ENCODE data around the gene FBXW5. TPM values are rescaled to one million over a fixed set of nuclear protein-coding genes. Genes with fewer than 3 reads are reported as not detected.

The FBXW5 gene
- total RNA-seq, 1 experiment from 2014 or later: 62.2 TPM

DNA sequence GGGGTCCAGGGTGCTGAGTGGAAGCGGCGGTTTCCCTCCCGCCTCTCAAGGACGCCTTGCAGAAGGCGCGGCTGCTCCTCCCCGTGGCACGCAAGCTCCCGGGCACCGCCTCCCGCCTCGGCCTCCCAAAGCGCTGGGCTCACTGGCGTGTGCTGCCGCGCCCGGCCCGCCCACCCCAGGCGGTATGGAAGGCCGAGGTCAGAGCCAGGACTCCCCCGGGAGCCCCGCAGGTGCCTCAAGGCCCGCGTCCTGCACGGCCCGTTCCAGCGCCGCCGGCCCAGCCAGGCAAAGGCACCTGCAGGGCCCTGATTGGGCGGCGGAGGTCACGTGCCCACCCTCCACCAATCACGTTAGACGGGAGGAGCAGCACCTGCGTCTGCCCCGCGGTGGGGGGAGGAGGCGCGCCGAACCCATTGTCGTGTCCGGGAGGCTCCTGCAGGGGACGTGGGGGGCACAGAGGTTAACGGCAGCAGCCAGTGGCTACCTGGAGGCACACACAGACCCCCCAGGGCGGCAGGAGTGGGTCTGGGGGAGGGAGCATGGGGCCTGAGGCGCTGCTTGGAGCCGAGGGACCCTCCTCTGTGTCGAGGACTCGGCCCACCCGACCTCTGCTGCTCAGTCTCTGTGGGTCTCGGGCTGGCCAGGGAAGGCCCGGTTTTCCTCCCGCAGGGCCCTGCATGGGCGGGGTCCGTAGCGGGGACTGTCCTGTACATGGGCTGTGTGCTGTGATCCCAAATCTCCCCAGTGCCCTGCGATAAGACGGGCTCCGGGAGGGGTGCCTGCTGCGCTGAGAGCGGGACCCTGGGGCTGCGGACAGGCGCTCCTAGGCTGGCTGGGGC is 5.5 kb upstream of the FBXW5 start:
- TF ChIP-seq, protein P1, sequence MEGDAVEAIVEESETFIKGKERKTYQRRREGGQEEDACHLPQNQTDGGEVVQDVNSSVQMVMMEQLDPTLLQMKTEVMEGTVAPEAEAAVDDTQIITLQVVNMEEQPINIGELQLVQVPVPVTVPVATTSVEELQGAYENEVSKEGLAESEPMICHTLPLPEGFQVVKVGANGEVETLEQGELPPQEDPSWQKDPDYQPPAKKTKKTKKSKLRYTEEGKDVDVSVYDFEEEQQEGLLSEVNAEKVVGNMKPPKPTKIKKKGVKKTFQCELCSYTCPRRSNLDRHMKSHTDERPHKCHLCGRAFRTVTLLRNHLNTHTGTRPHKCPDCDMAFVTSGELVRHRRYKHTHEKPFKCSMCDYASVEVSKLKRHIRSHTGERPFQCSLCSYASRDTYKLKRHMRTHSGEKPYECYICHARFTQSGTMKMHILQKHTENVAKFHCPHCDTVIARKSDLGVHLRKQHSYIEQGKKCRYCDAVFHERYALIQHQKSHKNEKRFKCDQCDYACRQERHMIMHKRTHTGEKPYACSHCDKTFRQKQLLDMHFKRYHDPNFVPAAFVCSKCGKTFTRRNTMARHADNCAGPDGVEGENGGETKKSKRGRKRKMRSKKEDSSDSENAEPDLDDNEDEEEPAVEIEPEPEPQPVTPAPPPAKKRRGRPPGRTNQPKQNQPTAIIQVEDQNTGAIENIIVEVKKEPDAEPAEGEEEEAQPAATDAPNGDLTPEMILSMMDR (conservative IDR thresholded peaks at IDR 0.05): peak; percentile 27; the same call in 1 of the 3 replicates
- Mint-ChIP-seq H3K4me3 (peak overlapping the region; percentile 74 to 87), H3K4me1 (peaks cover 8 to 15% of the 10 kb centered on the region in 2 experiments), H3K27ac (peak overlapping the region in 2 of 3 experiments; percentile 83 to 87; a peak in 2 of 7 replicates), H3K9me3 (no peaks in the 10 kb centered on the region), H3K27me3 (ENCODE audit: low read depth) (no peaks in the 10 kb centered on the region), H3K36me3 (ENCODE audit: insufficient read depth in 1 of 3, low read depth in 3 of 3) (no peaks in the 10 kb centered on the region)
- Histone ChIP-seq H3K56ac (ENCODE audit: insufficient read length, low read depth, low read length) (no peak overlapping the region), H2AK5ac (ENCODE audit: insufficient read length, low read length) (no peak overlapping the region), H3K23me2 (ENCODE audit: insufficient read length, low read depth, low read length, poor library complexity, severe bottlenecking) (peaks cover 5% of the 10 kb centered on the region), H3K9me3 (ENCODE audit: control insufficient read depth, low read depth, low read length) (no peaks in the 10 kb centered on the region), H2AFZ (ENCODE audit: low read length) (no peak overlapping the region), H3K79me1 (ENCODE audit: insufficient read depth, low read depth, low read length, poor library complexity, severe bottlenecking) (no peaks in the 10 kb centered on the region), H3K23ac (ENCODE audit: insufficient read length, low read depth, low read length) (no peak overlapping the region), H2BK20ac (ENCODE audit: low read depth, low read length, poor library complexity, severe bottlenecking) (no peak overlapping the region), H3K9ac (ENCODE audit: extremely low read depth, insufficient read length, low read length) (no peak overlapping the region), H3K4ac (ENCODE audit: low read depth, low read length) (no peak overlapping the region), H2BK12ac (ENCODE audit: insufficient read length, low read depth, low read length) (no peak overlapping the region), H4K91ac (ENCODE audit: insufficient read length, low read depth, low read length) (no peak overlapping the region), H4K8ac (replicated peaks; ENCODE audit: insufficient read length, low read depth, low read length) (no peak overlapping the region), H4K20me1 (ENCODE audit: control insufficient read depth, insufficient read depth, insufficient read length) (no peaks in the 10 kb centered on the region), H3K14ac (ENCODE audit: insufficient read depth, low read length) (peak overlapping the region; percentile 61; the same call in 1 of the 2 replicates), H3K4me2 (ENCODE audit: insufficient read depth, insufficient read length, low read length) (peak overlapping the region; percentile 55), H2BK5ac (ENCODE audit: insufficient read length, low read length) (no peak overlapping the region), H3K79me2 (ENCODE audit: insufficient read depth, low read length) (no peaks in the 10 kb centered on the region), H2BK15ac (ENCODE audit: low read depth, low read length) (no peak overlapping the region), H3K18ac (ENCODE audit: insufficient read length, low read depth, low read length) (peak overlapping the region; percentile 43), H4K5ac (ENCODE audit: insufficient read length, low read depth, low read length) (no peak overlapping the region), H3K27ac (ENCODE audit: insufficient read length, low read depth, low read length) (no peak overlapping the region), H3K4me1 (ENCODE audit: insufficient read depth, low read length) (no peaks in the 10 kb centered on the region), H3K27me3 (ENCODE audit: insufficient read depth, low read length) (no peaks in the 10 kb centered on the region), H3T11ph (ENCODE audit: low read length) (no peak overlapping the region), H2BK120ac (ENCODE audit: low read depth, low read length, poor library complexity, severe bottlenecking) (no peak overlapping the region)
- WGBS (ENCODE audit: extremely low coverage, insufficient read length, low lambda C conversion rate): no CpG with 5 or more reads among the region's 63 CpGs
- DNase-seq: peak; percentile 97
